Right cardiac atrium (tissue), 5 donors: ENCODE measurements around the gene MT1B. TPM values are rescaled to one million over a fixed set of nuclear protein-coding genes. Genes with fewer than 3 reads are reported as not detected.
"Not testable (repeated sequence)": the region's sequence is repeated elsewhere in the genome, so short reads cannot be mapped to it uniquely, and the experiment has no call there.

Experiments
- ATAC-seq, 2 donors: fragments of 200-7000 bp; cut with Tn5 transposase; one replicate each; pipeline versions ENCODE4 v1.8.0 to v1.9.1; 2020; ENCODE audit warnings: moderate library complexity in 2 of 2, mild to moderate bottlenecking in 1 of 2
- DNase-seq, 3 donors: peaks; one replicate each; pipeline ENCODE4 v3.0.0-alpha.2; 2020
- H3K27ac ChIP-seq: one replicate; pipeline ENCODE4 v1.5.1; 2013; ENCODE audit warnings: mild to moderate bottlenecking, low read length, control low read depth, moderate library complexity
- H3K27me3 ChIP-seq: one replicate; pipeline ENCODE4 v1.6.1; 2013; ENCODE audit not compliant: control insufficient read depth, insufficient read depth
- H3K4me1 ChIP-seq: one replicate; pipeline ENCODE4 v1.6.1; 2013; ENCODE audit warnings: low read length; ENCODE audit not compliant: control insufficient read depth, insufficient read depth
- H3K4me3 ChIP-seq: one replicate; pipeline ENCODE4 v1.5.1; 2013; ENCODE audit warnings: low read length, control low read depth
- H3K9me3 ChIP-seq: one replicate; pipeline ENCODE4 v1.6.1; 2013; ENCODE audit warnings: low read length; ENCODE audit not compliant: control insufficient read depth
- WGBS: extraction: QIAGEN DNeasy Blood & Tissue Kit; methylation state at CpG from one replicate; pipeline ENCODE4 v1.1.7; 2013; 5-methylcytosine and 5-hydroxymethylcytosine counted together
- intact Hi-C, 4 donors: fragments of 100-400 bp; cut with DNase I; formaldehyde crosslinking; loops; one replicate each; pipeline versions ENCODE4 v1.11.0 to v1.14.0; 2022 to 2023
- polyA plus RNA-seq: library from polyadenylated mRNA; stranded (reverse); fragments of 200-250 nt; gene quantifications from one replicate; pipeline ENCODE4 v1.2.3, GENCODE V29; 2013
- total RNA-seq, 4 donors: library from RNA; stranded (reverse); fragmentation: NEBNext Ultra II Directional; extraction: Animal tissue kit (Norgen Biotek cat#: 25700); gene quantifications; one replicate each; pipeline ENCODE4 v1.2.1, GENCODE V29; 2021
- donor health status: healthy with polysubstance abuse.
- donor health status: DM: no; HTN: yes; CAD: no.
- donor health status: DM: no; HTN: no; CAD: no.
- donor health status: DM: no; HTN: yes; CAD: no; lungs with severe emphysema.
- donor health status: DM: yes; HTN: yes; CAD: no.

Gene MT1B
- total and polyA plus RNA-seq, 5 donors, result not detected

DNA sequence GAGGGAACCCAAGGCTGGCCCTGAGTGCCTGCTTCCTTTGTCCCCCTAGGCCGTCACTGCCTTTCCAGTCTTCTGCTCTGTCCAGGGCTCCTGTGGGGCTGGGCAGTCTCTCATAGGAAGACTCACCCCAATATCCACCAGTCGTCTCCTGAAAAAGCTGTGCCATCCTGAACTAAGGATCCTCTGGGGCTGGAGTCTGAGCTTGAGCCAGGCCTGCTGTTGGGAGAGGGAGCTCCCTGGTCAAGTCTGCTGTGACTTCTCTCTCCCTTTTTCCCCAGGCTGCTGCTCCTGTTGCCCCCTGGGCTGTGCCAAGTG lies 18.9 kb downstream of the MT1B start:
- H3K27me3 ChIP-seq, result no peaks in the 10 kb centered on the region
- WGBS, result 57% methylated on average over 2 of the region's 2 CpGs

GRCh38 chr16:56671691-56672090 lies 20.0 kb downstream of the MT1B start:
- DNase-seq, H3K27me3 ChIP-seq, H3K27ac ChIP-seq, H3K9me3 ChIP-seq, intact Hi-C loops, ATAC-seq, H3K4me3 ChIP-seq, H3K4me1 ChIP-seq: not testable (repeated sequence)
- WGBS, result 53% methylated on average over 2 of the region's 2 CpGs

More for the DNA sequence above, 18.9 kb downstream of the MT1B start:
- H3K4me3 ChIP-seq, result no peak overlapping the region
- no peak for ATAC-seq
- peaks cover 3% of the 10 kb centered on the region for H3K4me1 ChIP-seq
- no peak overlapping the region for H3K27ac ChIP-seq
- DNase-seq, result no peak
- intact Hi-C loops, result no loop called here
- no peaks in the 10 kb centered on the region for H3K9me3 ChIP-seq

DNA sequence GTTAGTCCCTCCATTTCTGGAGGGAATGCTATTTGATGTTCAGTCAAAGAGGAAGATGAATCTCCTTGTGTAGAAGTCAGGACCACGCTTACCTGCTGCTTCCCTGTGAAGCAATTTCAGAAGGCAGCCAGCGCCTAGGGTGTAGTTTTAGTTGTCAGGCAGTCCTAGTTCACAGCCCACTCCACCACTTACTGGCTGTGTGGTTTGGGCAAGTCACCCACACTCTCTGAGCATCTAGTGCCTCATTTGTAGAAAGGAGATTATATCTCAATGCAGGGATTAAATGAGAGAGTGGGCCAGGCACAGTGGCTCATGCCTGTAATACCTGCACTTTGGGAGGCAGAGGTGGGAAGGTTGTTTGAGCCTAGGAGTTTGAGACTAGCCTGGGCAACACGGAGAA lies 20.5 kb downstream of the MT1B start:
- H3K4me1 ChIP-seq, H3K27me3 ChIP-seq, ATAC-seq, DNase-seq, intact Hi-C loops, H3K4me3 ChIP-seq, H3K27ac ChIP-seq, H3K9me3 ChIP-seq: not testable (repeated sequence)
- 68% methylated on average over 3 of the region's 3 CpGs for WGBS

GRCh38 chr16:56672761-56673536 lies 21.3 kb downstream of the MT1B start:
- ATAC-seq (no peak), DNase-seq (no peak)
- H3K4me1 ChIP-seq, result peaks cover 3% of the 10 kb centered on the region
- no peak overlapping the region for H3K27ac ChIP-seq
- WGBS, result 88% methylated on average over 11 of the region's 11 CpGs
- intact Hi-C loops, result no loop called here
- no peaks in the 10 kb centered on the region for H3K9me3 ChIP-seq
- no peaks in the 10 kb centered on the region for H3K27me3 ChIP-seq
- no peak overlapping the region for H3K4me3 ChIP-seq

GRCh38 chr16:56673921-56674320 lies 22.2 kb downstream of the MT1B start:
- WGBS, result 42% methylated on average over 12 of the region's 12 CpGs
- intact Hi-C loops, result loop anchor here in 1 of 4 donors (2.0 kb wide), 1 partner anchor 29 kb away; no protein-coding TSS in a partner anchor
- Histone ChIP-seq H3K27ac (no peak overlapping the region), H3K9me3 (no peaks in the 10 kb centered on the region), H3K27me3 (no peaks in the 10 kb centered on the region), H3K4me3 (no peak overlapping the region), H3K4me1 (peaks cover 3% of the 10 kb centered on the region)
- ATAC-seq (peak; percentile 58 to 61), DNase-seq (no peak)

GRCh38 chr16:56674570-56674969 lies 22.9 kb downstream of the MT1B start:
- WGBS, result 87% methylated on average over 6 of the region's 6 CpGs
- intact Hi-C loops, result loop anchor here in 1 of 4 donors (2.0 kb wide), 1 partner anchor 28 kb away; no protein-coding TSS in a partner anchor
- not testable (repeated sequence) for H3K27ac ChIP-seq, H3K9me3 ChIP-seq, H3K4me3 ChIP-seq, ATAC-seq, H3K4me1 ChIP-seq, H3K27me3 ChIP-seq, DNase-seq

GRCh38 chr16:56675685-56676210 lies 24.1 kb downstream of the MT1B start:
- no peak overlapping the region for H3K27ac ChIP-seq
- H3K9me3 ChIP-seq, result no peaks in the 10 kb centered on the region
- intact Hi-C loops, result loop anchor here in 1 of 4 donors (2.0 kb wide), 1 partner anchor 27 kb away; no protein-coding TSS in a partner anchor
- peak overlapping the region; percentile 14 for H3K4me3 ChIP-seq
- ATAC-seq (peak in 1 of 2 donors; percentile 35), DNase-seq (no peak)
- H3K27me3 ChIP-seq, result no peaks in the 10 kb centered on the region
- WGBS, result 6% methylated on average over 32 of the region's 32 CpGs
- no peaks in the 10 kb centered on the region for H3K4me1 ChIP-seq

GRCh38 chr16:56677474-56677873 lies 25.8 kb downstream of the MT1B start:
- no peaks in the 10 kb centered on the region for H3K9me3 ChIP-seq
- no peak overlapping the region for H3K4me3 ChIP-seq
- intact Hi-C loops, result no loop called here
- DNase-seq (no peak), ATAC-seq (no peak)
- H3K4me1 ChIP-seq, result no peaks in the 10 kb centered on the region
- H3K27ac ChIP-seq, result no peak overlapping the region
- no peaks in the 10 kb centered on the region for H3K27me3 ChIP-seq
- WGBS, result 78% methylated on average over 3 of the region's 3 CpGs

GRCh38 chr16:56679078-56679730 lies 27.5 kb downstream of the MT1B start:
- H3K4me3 ChIP-seq, result no peak overlapping the region
- H3K4me1 ChIP-seq, result peaks cover 10% of the 10 kb centered on the region
- no peak for ATAC-seq
- no peaks in the 10 kb centered on the region for H3K27me3 ChIP-seq
- H3K9me3 ChIP-seq, result no peaks in the 10 kb centered on the region
- DNase-seq, result no peak
- intact Hi-C loops, result no loop called here
- WGBS, result 89% methylated on average over 3 of the region's 3 CpGs
- peak overlapping the region; percentile 68 for H3K27ac ChIP-seq

GRCh38 chr16:56679818-56680217 lies 28.1 kb downstream of the MT1B start:
- H3K27ac ChIP-seq, result peak overlapping the region; percentile 68

More at GRCh38 chr16:56679818-56680217, 28.1 kb downstream of the MT1B start:
- DNase-seq (no peak), ATAC-seq (peak in 1 of 2 donors; percentile 6)
- Histone ChIP-seq H3K9me3 (no peaks in the 10 kb centered on the region), H3K4me1 (peaks cover 14% of the 10 kb centered on the region), H3K4me3 (no peak overlapping the region), H3K27me3 (no peaks in the 10 kb centered on the region)
- intact Hi-C loops, result no loop called here
- WGBS, result 65% methylated on average over 6 of the region's 6 CpGs
